NT2/D1 (cell line): ENCODE data around the gene DCLK1.

Experiments
- SUZ12 ChIP-seq: IDR thresholded peaks from 2 replicates; pipeline ENCODE4 v1.6.1; 2011; ENCODE audit not compliant: insufficient read length, insufficient read depth; ENCODE audit errors: extremely low read depth
- YY1 ChIP-seq: IDR thresholded peaks from 2 replicates; pipeline ENCODE4 v1.6.1; 2011; ENCODE audit not compliant: insufficient read length, insufficient read depth
- ZNF274 ChIP-seq: IDR thresholded peaks from 2 replicates; pipeline ENCODE4 v1.6.1; 2011; ENCODE audit warnings: mild to moderate bottlenecking, low read depth, low read length

DNA sequence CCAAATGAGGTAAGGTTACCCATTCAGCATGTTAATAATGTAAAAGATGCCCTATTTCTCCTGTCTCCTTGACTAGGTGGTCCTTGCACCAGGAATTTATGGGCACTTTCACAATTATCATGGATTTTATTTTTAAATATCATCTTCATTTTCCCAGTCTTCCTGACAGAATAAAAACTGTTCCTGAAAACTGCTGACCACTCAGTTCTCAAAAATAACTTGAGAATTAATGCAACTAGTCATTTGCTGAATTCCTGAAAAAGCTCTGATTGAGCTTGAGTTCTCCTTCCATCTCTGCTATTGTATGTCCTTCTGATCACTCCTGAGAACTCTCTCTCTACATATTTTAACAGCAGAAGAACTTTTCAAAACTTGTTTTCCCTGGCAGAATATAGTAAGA, 55.0 kb downstream of the DCLK1 start:
- TF ChIP-seq YY1 (no peak), ZNF274 (no peak), SUZ12 (no peak)
